RWPE2 (cell line): ENCODE data around the gene GGN.

ENCODE experiments used
- ATAC-seq: fragments of 200-7000 bp; cut with Tn5 transposase; 3 replicates; pipeline ENCODE4 v1.9.1; 2021; ENCODE audit warnings: low read depth
- DNase-seq: peaks from one replicate; pipeline ENCODE4 v3.0.0-alpha.2; 2020; ENCODE audit warnings: low spot score
- H3K27ac ChIP-seq: fragments of 450-650 bp; 2 replicates; pipeline ENCODE4 v1.5.1; 2017; ENCODE audit warnings: mild to moderate bottlenecking; ENCODE audit not compliant: poor library complexity, severe bottlenecking
- H3K27me3 ChIP-seq: fragments of 250-450 bp; sonication (Bioruptor Pico); 2 replicates; pipeline ENCODE4 v1.5.1; 2021; ENCODE audit warnings: mild to moderate bottlenecking, moderate library complexity; ENCODE audit not compliant: insufficient read depth, poor library complexity, severe bottlenecking
- H3K36me3 ChIP-seq: fragments of 250-450 bp; sonication (Bioruptor Pico); 2 replicates; pipeline ENCODE4 v1.5.1; 2020; ENCODE audit warnings: low read depth, mild to moderate bottlenecking, moderate library complexity
- H3K4me1 ChIP-seq: fragments of 250-450 bp; sonication (Bioruptor Pico); 2 replicates; pipeline ENCODE4 v1.5.1; 2021; ENCODE audit warnings: mild to moderate bottlenecking, moderate library complexity; ENCODE audit not compliant: insufficient read depth, poor library complexity, severe bottlenecking
- H3K4me3 ChIP-seq: fragments of 250-450 bp; sonication (Bioruptor Pico); 2 replicates; pipeline ENCODE4 v1.5.1; 2021; ENCODE audit warnings: mild to moderate bottlenecking, moderate library complexity; ENCODE audit not compliant: severe bottlenecking
- H3K9me3 ChIP-seq: fragments of 250-450 bp; sonication (Bioruptor Pico); 2 replicates; pipeline ENCODE4 v1.5.1; 2021; ENCODE audit warnings: mild to moderate bottlenecking, moderate library complexity; ENCODE audit not compliant: severe bottlenecking
- TF ChIP-seq, protein P1 (sequence below): fragments of 450-650 bp; IDR thresholded peaks from one replicate; pipeline ENCODE4 v1.5.1; 2017; ENCODE audit warnings: mild to moderate bottlenecking, moderate library complexity; ENCODE audit not compliant: poor library complexity, severe bottlenecking

Gene GGN

DNA sequence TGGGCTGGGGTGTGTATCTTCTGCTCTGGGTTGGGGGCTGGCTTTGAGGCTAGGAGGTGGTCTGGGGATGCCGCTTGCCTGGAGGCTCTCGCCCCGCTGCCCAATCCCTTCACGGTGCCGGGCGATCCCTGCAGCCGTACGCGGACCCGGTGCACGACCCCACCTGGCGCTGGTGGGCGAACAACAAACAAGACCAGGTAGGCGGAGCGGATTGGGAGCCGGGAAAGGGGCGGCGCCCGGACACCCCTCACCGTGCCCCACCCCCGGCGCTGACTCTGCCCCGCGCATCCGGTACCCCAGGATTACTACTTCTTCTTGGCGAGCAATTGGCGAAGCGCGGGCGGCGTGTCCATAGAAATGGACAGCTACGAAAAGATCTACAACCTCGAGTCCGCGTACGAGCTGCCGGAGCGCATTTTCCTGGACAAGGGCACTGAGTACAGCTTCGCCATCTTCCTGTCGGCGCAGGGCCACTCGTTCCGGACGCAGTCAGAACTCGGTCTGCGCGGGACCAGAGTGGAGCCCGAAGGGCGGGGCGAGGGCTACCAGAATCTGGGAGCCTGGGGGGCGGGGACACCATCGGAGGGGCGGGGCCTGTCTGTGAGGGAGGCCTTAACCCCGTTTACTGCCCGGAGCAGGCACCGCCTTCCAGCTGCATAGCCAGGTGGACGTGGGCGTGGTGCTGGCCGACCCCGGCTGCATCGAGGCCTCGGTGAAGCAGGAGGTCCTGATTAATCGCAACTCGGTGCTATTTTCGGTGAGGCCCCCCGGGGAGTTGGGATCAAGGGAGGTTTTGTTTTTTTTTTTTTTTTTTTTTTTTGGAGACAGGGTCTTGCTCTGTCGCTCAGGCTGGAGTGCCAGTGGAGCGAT, 25.5 kb downstream of the GGN start:
- H3K9me3 ChIP-seq = no peaks in the 10 kb centered on the region
- H3K27ac ChIP-seq = peak overlapping the region; percentile 51
- no peaks in the 10 kb centered on the region for H3K36me3 ChIP-seq
- peaks cover 33% of the 10 kb centered on the region for H3K27me3 ChIP-seq
- H3K4me3 ChIP-seq = peak overlapping the region; percentile 55
- ATAC-seq (peak; percentile 70), DNase-seq (peak; percentile 91)
- TF ChIP-seq, protein P1, sequence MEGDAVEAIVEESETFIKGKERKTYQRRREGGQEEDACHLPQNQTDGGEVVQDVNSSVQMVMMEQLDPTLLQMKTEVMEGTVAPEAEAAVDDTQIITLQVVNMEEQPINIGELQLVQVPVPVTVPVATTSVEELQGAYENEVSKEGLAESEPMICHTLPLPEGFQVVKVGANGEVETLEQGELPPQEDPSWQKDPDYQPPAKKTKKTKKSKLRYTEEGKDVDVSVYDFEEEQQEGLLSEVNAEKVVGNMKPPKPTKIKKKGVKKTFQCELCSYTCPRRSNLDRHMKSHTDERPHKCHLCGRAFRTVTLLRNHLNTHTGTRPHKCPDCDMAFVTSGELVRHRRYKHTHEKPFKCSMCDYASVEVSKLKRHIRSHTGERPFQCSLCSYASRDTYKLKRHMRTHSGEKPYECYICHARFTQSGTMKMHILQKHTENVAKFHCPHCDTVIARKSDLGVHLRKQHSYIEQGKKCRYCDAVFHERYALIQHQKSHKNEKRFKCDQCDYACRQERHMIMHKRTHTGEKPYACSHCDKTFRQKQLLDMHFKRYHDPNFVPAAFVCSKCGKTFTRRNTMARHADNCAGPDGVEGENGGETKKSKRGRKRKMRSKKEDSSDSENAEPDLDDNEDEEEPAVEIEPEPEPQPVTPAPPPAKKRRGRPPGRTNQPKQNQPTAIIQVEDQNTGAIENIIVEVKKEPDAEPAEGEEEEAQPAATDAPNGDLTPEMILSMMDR = no peak
- H3K4me1 ChIP-seq = no peaks in the 10 kb centered on the region

DNA sequence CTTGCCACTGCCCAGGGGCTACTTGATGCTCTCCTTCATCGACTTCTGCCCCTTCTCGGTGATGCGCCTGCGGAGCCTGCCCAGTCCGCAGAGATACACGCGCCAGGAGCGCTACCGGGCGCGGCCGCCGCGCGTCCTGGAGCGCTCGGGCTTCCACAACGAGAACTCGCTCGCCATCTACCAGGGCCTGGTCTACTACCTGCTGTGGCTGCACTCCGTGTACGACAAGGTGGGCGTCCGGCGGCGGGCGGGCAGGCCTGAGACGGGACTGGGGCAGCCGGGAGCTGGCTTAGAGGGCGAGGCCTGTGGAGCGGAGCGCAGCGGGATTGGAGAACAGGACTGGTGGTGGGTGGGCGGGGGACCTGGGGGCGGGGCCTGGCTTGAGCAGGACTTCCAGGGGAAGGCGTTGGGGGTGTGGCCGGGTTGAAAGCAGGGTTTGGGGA, 26.2 kb downstream of the GGN start:
- Histone ChIP-seq H3K4me1 (no peaks in the 10 kb centered on the region), H3K9me3 (no peaks in the 10 kb centered on the region), H3K4me3 (peak overlapping the region; percentile 55), H3K36me3 (no peaks in the 10 kb centered on the region), H3K27ac (peak overlapping the region; percentile 51), H3K27me3 (peaks cover 33% of the 10 kb centered on the region)
- ATAC-seq (peak; percentile 83), DNase-seq (peak; percentile 93)
- TF ChIP-seq, protein P1 = no peak

DNA sequence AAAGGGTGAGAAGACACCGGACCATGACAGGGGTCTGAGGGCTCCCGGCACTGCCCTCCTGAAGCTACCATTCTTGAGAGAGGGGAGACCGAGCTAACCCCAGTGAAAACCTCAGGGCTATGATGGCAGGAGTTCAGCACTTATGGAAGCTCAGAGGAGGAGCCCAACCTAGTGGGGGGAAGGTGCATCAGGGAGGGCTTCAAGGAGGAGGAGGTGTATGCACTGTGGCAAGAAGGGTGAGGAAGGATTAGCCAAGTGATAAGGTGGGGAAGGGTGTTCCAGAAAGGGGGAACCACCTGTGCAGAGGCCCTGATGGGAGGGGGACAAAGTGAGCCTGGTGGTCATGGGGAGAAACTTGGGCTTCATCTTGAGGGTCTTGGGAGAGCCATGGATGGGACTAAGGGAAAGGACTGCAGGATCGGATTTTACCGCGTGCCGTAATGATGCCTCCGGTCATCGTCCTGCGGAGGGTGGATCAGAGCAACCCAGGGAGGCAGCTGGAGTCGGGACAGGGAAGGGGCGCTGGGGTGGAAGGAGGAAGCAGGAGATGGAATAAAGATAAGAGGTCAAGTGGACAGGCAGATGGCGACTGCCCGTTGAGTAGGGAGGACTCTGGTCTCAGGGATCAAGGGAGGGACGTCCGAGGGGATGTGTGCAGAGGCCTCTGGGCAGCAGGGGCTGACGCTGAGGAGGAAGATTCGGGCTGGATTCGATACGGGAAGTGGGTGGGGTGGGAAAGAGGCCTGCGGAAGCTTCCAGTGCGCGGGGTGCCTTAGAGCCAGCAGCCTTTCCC, 26.8 kb downstream of the GGN start:
- Histone ChIP-seq H3K27me3 (peaks cover 33% of the 10 kb centered on the region), H3K36me3 (no peaks in the 10 kb centered on the region), H3K4me3 (peak overlapping the region; percentile 55), H3K27ac (no peak overlapping the region), H3K4me1 (no peaks in the 10 kb centered on the region), H3K9me3 (no peaks in the 10 kb centered on the region)
- TF ChIP-seq, protein P1 = no peak
- DNase-seq (no peak), ATAC-seq (no peak; the same call in 1 of the 3 replicates)

DNA sequence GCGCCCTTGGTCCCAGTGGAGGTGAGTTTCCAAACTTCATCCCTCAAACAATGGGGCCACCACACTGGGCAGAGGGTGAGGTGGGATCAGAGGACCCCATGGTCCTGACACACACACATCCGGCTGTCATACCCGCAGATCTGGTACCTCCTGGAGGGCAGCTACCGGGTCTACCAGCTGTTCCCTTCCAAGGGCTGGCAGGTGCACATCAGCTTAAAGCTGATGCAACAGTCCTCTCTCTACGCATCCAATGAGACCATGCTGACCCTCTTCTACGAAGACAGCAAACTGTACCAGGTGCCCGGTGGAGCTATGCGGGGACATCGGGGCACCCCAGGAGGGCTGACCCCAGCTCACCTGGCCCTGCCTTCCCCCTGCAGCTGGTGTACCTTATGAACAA, 27.5 kb downstream of the GGN start:
- H3K27ac ChIP-seq = no peak overlapping the region
- peaks cover 33% of the 10 kb centered on the region for H3K27me3 ChIP-seq
- no peaks in the 10 kb centered on the region for H3K36me3 ChIP-seq
- DNase-seq (no peak), ATAC-seq (no peak)
- TF ChIP-seq, protein P1 = no peak
- H3K4me1 ChIP-seq = no peaks in the 10 kb centered on the region
- no peak overlapping the region for H3K4me3 ChIP-seq
- no peaks in the 10 kb centered on the region for H3K9me3 ChIP-seq
